Brain microvascular endothelial cell (primary cell): ENCODE measurements around the gene ATP23.

Source experiments
- DNase-seq: peaks from one replicate; pipeline ENCODE4 v3.0.0-alpha.2; 2020
- H3K27ac ChIP-seq: fragments of 250-450 bp; sonication (Bioruptor Pico); 2 replicates; pipeline ENCODE4 v1.5.1; 2020; ENCODE audit warnings: mild to moderate bottlenecking, moderate library complexity
- H3K27me3 ChIP-seq: fragments of 250-450 bp; sonication (Bioruptor Pico); replicated peaks from 2 replicates; pipeline ENCODE4 v1.5.1; 2020; ENCODE audit warnings: mild to moderate bottlenecking
- H3K36me3 ChIP-seq: fragments of 250-450 bp; sonication (Bioruptor Pico); replicated peaks from 2 replicates; pipeline ENCODE4 v1.5.1; 2020; ENCODE audit warnings: mild to moderate bottlenecking
- H3K4me3 ChIP-seq: 2 replicates; pipeline ENCODE4 v1.5.1; 2011; ENCODE audit warnings: low read depth, mild to moderate bottlenecking, control low read depth, low read length, moderate library complexity
- in situ Hi-C: cut with HindIII; loops from 2 replicates; pipeline ENCODE4 v1.10.0; 2017; ENCODE audit warnings: low sequenced_read_pairs, low pct_ligation_motif_present
- TF ChIP-seq, protein P1 (sequence below): IDR thresholded peaks from 2 replicates; pipeline ENCODE4 v1.5.1; 2011; ENCODE audit warnings: low read depth, mild to moderate bottlenecking, moderate library complexity, low read length, control low read depth, inconsistent platforms; ENCODE audit errors: missing control alignments

The ATP23 gene

DNA sequence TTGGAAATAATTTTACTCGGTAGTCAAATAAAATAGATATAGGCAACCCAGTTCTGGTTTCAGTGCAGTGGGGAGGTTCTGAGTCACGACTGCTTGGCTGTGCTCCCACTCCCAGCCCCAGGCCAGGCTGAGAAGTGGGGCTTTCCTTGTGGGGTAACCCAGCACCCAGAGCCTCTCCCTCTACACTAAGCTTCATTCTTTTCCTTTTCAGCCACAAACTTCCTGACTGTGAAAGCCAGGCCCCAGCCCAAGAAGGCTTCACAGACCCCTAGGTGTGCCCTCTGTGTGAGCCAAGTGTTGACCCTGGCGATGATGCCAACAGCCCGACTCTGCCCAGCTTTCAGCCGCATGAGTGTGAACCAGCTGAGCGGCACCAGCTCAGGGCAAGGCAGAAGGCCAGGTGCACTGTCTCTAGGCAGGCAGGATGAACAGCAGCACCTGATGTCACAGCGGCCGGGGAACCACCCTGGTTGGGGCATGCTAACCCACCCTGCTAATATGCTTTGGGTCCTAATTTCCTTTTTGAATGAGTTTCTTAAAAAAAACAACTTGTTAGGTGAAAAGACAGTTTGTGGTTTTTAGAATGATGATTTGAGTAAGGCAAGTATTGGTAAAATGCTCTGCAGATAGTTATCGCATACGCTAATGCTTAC lies 42.2 kb upstream of the ATP23 start:
- peak; percentile 68 for DNase-seq
- Histone ChIP-seq H3K27me3 (no peaks in the 10 kb centered on the region), H3K27ac (no peak overlapping the region), H3K36me3 (no peaks in the 10 kb centered on the region), H3K4me3 (no peak overlapping the region)
- in situ Hi-C loops, result no loop called here
- TF ChIP-seq, protein P1, sequence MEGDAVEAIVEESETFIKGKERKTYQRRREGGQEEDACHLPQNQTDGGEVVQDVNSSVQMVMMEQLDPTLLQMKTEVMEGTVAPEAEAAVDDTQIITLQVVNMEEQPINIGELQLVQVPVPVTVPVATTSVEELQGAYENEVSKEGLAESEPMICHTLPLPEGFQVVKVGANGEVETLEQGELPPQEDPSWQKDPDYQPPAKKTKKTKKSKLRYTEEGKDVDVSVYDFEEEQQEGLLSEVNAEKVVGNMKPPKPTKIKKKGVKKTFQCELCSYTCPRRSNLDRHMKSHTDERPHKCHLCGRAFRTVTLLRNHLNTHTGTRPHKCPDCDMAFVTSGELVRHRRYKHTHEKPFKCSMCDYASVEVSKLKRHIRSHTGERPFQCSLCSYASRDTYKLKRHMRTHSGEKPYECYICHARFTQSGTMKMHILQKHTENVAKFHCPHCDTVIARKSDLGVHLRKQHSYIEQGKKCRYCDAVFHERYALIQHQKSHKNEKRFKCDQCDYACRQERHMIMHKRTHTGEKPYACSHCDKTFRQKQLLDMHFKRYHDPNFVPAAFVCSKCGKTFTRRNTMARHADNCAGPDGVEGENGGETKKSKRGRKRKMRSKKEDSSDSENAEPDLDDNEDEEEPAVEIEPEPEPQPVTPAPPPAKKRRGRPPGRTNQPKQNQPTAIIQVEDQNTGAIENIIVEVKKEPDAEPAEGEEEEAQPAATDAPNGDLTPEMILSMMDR, result no peak

DNA sequence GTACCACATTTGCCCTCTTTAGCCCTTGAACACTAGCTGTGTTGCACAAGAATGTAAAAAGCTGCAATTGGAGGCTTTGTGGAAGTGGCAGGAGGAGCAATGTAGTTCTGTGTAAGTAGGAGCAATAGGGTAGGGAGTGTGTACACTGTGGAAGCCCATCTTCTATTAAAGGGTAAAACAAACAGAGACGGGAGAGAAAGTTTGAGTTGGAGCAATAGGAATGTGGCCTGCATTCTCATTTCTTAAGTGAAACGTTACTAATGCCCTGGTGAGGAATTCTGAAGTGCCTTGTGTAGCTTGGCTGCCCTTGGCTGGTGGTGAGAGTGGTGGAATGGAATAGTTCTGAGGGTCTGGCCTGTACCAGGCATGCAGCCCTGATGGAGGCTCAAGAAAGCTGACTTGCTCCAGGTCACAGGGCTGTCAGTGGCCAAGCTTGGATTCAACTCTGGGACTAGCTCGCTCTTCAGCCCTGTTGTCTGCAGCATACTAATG lies 38.8 kb upstream of the ATP23 start:
- no peak for DNase-seq
- Histone ChIP-seq H3K27ac (no peak overlapping the region), H3K27me3 (no peaks in the 10 kb centered on the region), H3K36me3 (no peaks in the 10 kb centered on the region), H3K4me3 (no peak overlapping the region)
- in situ Hi-C loops, result no loop called here
- TF ChIP-seq, protein P1, result no peak

DNA sequence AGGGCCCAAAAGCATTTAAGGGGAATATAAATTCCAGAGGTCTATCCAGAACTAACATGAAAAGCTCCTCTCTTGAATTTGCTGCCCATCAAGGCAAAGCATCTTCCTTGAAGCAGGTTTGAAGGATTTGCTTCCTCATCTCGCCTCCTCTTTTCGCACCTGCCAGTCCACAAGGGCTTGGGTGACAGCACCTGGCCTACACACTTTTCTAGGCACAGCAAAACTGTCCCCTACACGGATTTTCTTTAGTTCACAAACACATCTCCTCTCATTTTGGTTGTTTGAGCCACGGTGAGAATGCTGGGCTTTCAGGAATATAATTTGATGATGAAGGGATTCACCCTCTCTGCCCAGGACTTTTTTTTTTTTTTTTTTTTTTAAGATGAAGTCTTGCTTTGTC lies 36.9 kb upstream of the ATP23 start:
- TF ChIP-seq, protein P1, result no peak
- Histone ChIP-seq H3K4me3 (no peak overlapping the region), H3K27me3 (no peaks in the 10 kb centered on the region), H3K27ac (no peak overlapping the region), H3K36me3 (no peaks in the 10 kb centered on the region)
- in situ Hi-C loops, result no loop called here
- no peak for DNase-seq

- in situ Hi-C loops, result no loop called here
- peak; percentile 80 for DNase-seq
- no peak overlapping the region for H3K4me3 ChIP-seq
- no peak overlapping the region for H3K27ac ChIP-seq
- no peaks in the 10 kb centered on the region for H3K36me3 ChIP-seq
- H3K27me3 ChIP-seq, result no peaks in the 10 kb centered on the region
- TF ChIP-seq, protein P1, result peak; percentile 100
Measured at GRCh38 chr12:57904848-57905811, 36.2 kb upstream of the ATP23 start.

DNA sequence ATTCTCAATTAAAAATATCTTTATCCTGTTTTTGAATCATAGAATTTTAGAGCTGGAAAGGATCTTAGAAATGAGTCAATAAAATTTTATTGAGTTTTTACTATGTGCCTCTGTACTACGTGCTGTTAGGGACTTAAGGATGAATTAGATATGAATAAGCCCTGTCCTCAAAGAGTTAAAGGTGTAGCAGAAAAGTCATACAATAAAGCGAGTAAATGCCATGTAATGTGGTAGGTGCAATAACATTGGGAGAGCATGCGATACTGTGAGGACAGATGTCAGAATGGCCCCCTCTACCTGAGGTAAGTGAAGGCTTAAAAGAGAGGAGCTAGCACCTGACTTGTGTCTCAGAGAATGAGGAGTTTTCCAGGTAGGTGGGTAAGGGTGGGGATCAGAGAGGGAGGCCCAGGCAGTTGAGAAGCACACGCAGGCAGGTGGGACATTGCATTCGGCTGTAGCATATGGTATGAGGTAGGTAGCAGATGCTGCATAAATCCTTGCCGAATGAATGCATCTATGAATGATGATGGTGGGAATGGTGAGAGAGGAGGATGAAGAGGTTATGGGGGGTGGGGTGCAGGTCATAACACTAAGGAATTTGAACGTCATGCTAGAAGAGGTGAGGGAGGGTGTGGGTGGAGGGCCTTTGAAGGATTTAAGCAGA lies 35.4 kb upstream of the ATP23 start:
- H3K4me3 ChIP-seq, result no peak overlapping the region
- TF ChIP-seq, protein P1, result no peak
- no peaks in the 10 kb centered on the region for H3K36me3 ChIP-seq
- H3K27ac ChIP-seq, result no peak overlapping the region
- in situ Hi-C loops, result no loop called here
- no peaks in the 10 kb centered on the region for H3K27me3 ChIP-seq
- DNase-seq, result no peak
